ENCODE measurements around the gene BDH1.

DNA sequence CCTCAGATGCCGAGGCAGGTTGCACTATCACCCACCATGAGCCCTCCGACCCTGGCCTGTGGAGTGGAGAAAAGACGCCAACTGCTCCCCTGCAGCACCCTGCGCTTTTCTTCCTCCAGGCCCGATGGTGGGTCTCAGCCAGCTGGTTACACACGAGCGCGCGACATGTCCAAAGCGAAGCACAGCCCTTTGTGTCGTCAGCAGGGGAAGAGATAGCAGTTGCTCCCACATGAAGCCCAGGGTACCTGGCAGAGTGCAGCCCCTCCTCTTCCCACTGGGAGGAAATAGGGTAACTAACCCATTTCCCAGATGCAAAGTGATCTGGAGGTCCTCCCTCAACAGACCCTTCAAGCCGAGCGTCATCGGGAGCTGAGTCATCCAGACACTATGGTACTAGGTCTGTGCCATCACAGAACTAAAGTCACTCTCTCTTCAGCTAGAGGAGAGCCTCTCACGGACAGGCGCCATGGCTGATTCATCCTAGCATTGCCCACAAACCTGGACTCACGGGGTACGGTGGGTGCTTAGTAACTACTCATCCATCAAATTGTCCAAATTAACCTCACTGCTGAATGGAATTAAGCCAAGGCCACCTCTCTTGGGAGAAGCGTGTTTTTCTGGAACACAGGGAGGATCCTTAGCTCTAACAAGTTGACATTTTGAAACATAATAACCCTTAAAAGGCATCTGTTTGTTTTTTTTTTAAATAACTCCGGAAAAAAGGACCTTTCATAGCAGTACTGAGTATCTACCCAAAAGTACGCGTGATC is 45.2 kb upstream of the BDH1 start:
- TF ChIP-seq EZH2 (IDR thresholded peaks at IDR 0.05; ENCODE audit: borderline replicate concordance, low read length) = no peak
- TF ChIP-seq, protein P1, sequence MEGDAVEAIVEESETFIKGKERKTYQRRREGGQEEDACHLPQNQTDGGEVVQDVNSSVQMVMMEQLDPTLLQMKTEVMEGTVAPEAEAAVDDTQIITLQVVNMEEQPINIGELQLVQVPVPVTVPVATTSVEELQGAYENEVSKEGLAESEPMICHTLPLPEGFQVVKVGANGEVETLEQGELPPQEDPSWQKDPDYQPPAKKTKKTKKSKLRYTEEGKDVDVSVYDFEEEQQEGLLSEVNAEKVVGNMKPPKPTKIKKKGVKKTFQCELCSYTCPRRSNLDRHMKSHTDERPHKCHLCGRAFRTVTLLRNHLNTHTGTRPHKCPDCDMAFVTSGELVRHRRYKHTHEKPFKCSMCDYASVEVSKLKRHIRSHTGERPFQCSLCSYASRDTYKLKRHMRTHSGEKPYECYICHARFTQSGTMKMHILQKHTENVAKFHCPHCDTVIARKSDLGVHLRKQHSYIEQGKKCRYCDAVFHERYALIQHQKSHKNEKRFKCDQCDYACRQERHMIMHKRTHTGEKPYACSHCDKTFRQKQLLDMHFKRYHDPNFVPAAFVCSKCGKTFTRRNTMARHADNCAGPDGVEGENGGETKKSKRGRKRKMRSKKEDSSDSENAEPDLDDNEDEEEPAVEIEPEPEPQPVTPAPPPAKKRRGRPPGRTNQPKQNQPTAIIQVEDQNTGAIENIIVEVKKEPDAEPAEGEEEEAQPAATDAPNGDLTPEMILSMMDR (conservative IDR thresholded peaks at IDR 0.05 in 1 of 2, IDR thresholded peaks at IDR 0.05 in 1 of 2; ENCODE audit: extremely low read depth in 1 of 2, insufficient read depth in 1 of 2, low read depth in 1 of 2, low read length in 2 of 2) = no peak
